HepG2 (cell line): ENCODE results near the gene UQCRHL. TPM values are rescaled to one million over a fixed set of nuclear protein-coding genes. Genes with fewer than 3 reads are reported as not detected.
A peak's percentile ranks its signal among the peaks of the same experiment; 100 is the strongest.

Source experiments
- AHR ChIP-seq: IDR thresholded peaks from 2 replicates; pipeline ENCODE4 v1.6.1; 2018; ENCODE audit warnings: missing genetic modification reagents, missing compliant biosample characterization
- BCL3 ChIP-seq: sonication (generic); formaldehyde crosslinking; IDR thresholded peaks from 2 replicates; pipeline ENCODE4 v1.5.1; 2020; ENCODE audit warnings: mild to moderate bottlenecking, missing genetic modification reagents, moderate library complexity
- BCL6 ChIP-seq: IDR thresholded peaks from 2 replicates; pipeline ENCODE4 v1.6.1; 2016; ENCODE audit warnings: missing genetic modification reagents, missing compliant biosample characterization
- ELF1 ChIP-seq: sonication (generic); formaldehyde crosslinking; IDR thresholded peaks from 2 replicates; pipeline ENCODE4 v1.4.0; 2020; ENCODE audit warnings: missing genetic modification reagents
- FUBP1 ChIP-seq: sonication (generic); formaldehyde crosslinking; IDR thresholded peaks from 2 replicates; pipeline ENCODE4 v1.5.1; 2020; ENCODE audit warnings: missing genetic modification reagents, mild to moderate bottlenecking, borderline replicate concordance
- HMGXB4 ChIP-seq, 2 experiments: sonication (generic) in 1 of 2; formaldehyde crosslinking in 1 of 2; IDR thresholded peaks; 2 replicates each; pipeline versions ENCODE4 v1.4.0 to v1.6.1; 2018 to 2020; ENCODE audit warnings: missing genetic modification reagents in 2 of 2, borderline replicate concordance in 1 of 2, low read depth in 1 of 2, mild to moderate bottlenecking in 1 of 2, missing biosample characterization in 1 of 2
- HOXD1 ChIP-seq: sonication (generic); formaldehyde crosslinking; IDR thresholded peaks from 2 replicates; pipeline ENCODE4 v1.5.0; 2020; ENCODE audit warnings: missing genetic modification reagents
- KLF13 ChIP-seq: sonication (generic); formaldehyde crosslinking; IDR thresholded peaks from 2 replicates; pipeline ENCODE4 v1.4.0; 2020; ENCODE audit warnings: mild to moderate bottlenecking, missing genetic modification reagents
- SP4 ChIP-seq: sonication (generic); formaldehyde crosslinking; IDR thresholded peaks from 2 replicates; pipeline ENCODE4 v1.8.1; 2023; ENCODE audit warnings: mild to moderate bottlenecking, missing genetic modification reagents
- TBX2 ChIP-seq: sonication (generic); formaldehyde crosslinking; IDR thresholded peaks from 2 replicates; pipeline ENCODE4 v1.5.0; 2020; ENCODE audit warnings: missing genetic modification reagents, mild to moderate bottlenecking, borderline replicate concordance
- YY1 ChIP-seq: IDR thresholded peaks from 2 replicates; pipeline ENCODE4 v1.6.1; 2011; ENCODE audit warnings: low read length, low read depth, moderate library complexity, mild to moderate bottlenecking; ENCODE audit not compliant: insufficient read depth, insufficient replicate concordance
- ZBTB33 ChIP-seq: sonication (generic); formaldehyde crosslinking; IDR thresholded peaks from 2 replicates; pipeline ENCODE4 v1.4.0; 2020; ENCODE audit warnings: missing genetic modification reagents
- ZFX ChIP-seq: sonication (generic); formaldehyde crosslinking; IDR thresholded peaks from 2 replicates; pipeline ENCODE4 v1.4.0; 2020; ENCODE audit warnings: mild to moderate bottlenecking, low read depth, missing genetic modification reagents, moderate library complexity
- ZKSCAN5 ChIP-seq: sonication (generic); formaldehyde crosslinking; IDR thresholded peaks from 2 replicates; pipeline ENCODE4 v1.5.1; 2020; ENCODE audit warnings: mild to moderate bottlenecking, missing genetic modification reagents
- ZNF281 ChIP-seq: sonication (generic); formaldehyde crosslinking; IDR thresholded peaks from 2 replicates; pipeline ENCODE4 v1.4.0; 2020; ENCODE audit warnings: missing genetic modification reagents, borderline replicate concordance
- ZNF296 ChIP-seq: sonication (generic); formaldehyde crosslinking; conservative IDR thresholded peaks from 2 replicates; pipeline ENCODE4 v1.5.0; 2020; ENCODE audit warnings: mild to moderate bottlenecking, missing genetic modification reagents
- ZNF367 ChIP-seq: sonication (generic); formaldehyde crosslinking; IDR thresholded peaks from 2 replicates; pipeline ENCODE4 v1.4.0; 2020; ENCODE audit warnings: missing genetic modification reagents, borderline replicate concordance
- ZNF446 ChIP-seq: sonication (generic); formaldehyde crosslinking; IDR thresholded peaks from 2 replicates; pipeline ENCODE4 v1.5.0; 2020; ENCODE audit warnings: mild to moderate bottlenecking, missing genetic modification reagents
- ZNF75D ChIP-seq: sonication (generic); formaldehyde crosslinking; IDR thresholded peaks from 2 replicates; pipeline ENCODE4 v1.8.1; 2023; ENCODE audit warnings: missing genetic modification reagents, mild to moderate bottlenecking, borderline replicate concordance
- polyA plus RNA-seq, 8 experiments: library from polyadenylated mRNA; depleted of rRNA in 3 of 8; stranded (reverse) in 7 of 8; unstranded in 1 of 8; fragments of >200 nt; fragmentation: Illumina TruSeq in 4 of 8; extraction: Trizol in 4 of 8; gene quantifications; 2 replicates each; pipeline versions ENCODE4 v1.2.1 to v1.2.3, GENCODE V29; 2011 to 2016; ENCODE audit warnings: low read depth in 4 of 8, missing spikeins in 1 of 8, mixed read lengths in 1 of 8; ENCODE audit not compliant: insufficient read depth in 1 of 8
- total RNA-seq, 5 experiments: library from RNA; depleted of rRNA; stranded (reverse); fragments of >200 nt; fragmentation: Illumina TruSeq; extraction: Trizol; gene quantifications; 2 replicates each; pipeline ENCODE4 v1.2.3, GENCODE V29; 2016; ENCODE audit warnings: low read depth in 1 of 5

UQCRHL gene
- total and polyA plus RNA-seq, 2 of the 13 experiments (the other 11 are each of a cell fraction or from before 2014, with no cell fraction given) = 1.8 to 2.3 TPM

GRCh38 chr1:15849775-15850324 is 42.4 kb upstream of the UQCRHL start (continued):
- peak; percentile 90 for TF ChIP-seq YY1
- no peak for TF ChIP-seq ZNF446 (CRISPR knock-in tag)
- no peak for TF ChIP-seq ZKSCAN5 (CRISPR knock-in tag)
- no peak for TF ChIP-seq HOXD1 (CRISPR knock-in tag)
- TF ChIP-seq TBX2 = peak; percentile 46; the same call in 1 of the 2 replicates
- no peak for TF ChIP-seq BCL3
- no peak for TF ChIP-seq BCL6
- TF ChIP-seq ZNF367 (CRISPR knock-in tag) = no peak
- TF ChIP-seq HMGXB4 (CRISPR knock-in tag; IDR thresholded peaks at IDR 0.05; ENCODE audit: borderline replicate concordance in 1 of 2, low read depth in 1 of 2) = peak in 1 of 2 experiments; percentile 15; a peak in 1 of 4 replicates
- TF ChIP-seq ELF1 = no peak
- TF ChIP-seq SP4 (CRISPR knock-in tag) = 0 out of 2 replicates have a peak, but pooled peaks have one; percentile 41
- 0 out of 2 replicates have a peak, but pooled peaks have one; percentile 18 for TF ChIP-seq ZNF296 (CRISPR knock-in tag)
- TF ChIP-seq ZFX (CRISPR knock-in tag) = no peak; the same call in 1 of the 2 replicates
- TF ChIP-seq KLF13 = no peak
- 0 out of 2 replicates have a peak, but pooled peaks have one; percentile 31 for TF ChIP-seq AHR (CRISPR knock-in tag)
- TF ChIP-seq ZNF281 (CRISPR knock-in tag) = no peak
- no peak for TF ChIP-seq ZNF75D (CRISPR knock-in tag)
- TF ChIP-seq ZBTB33 (CRISPR knock-in tag) = no peak
- TF ChIP-seq FUBP1 = no peak
